GOT3 (cell line): ENCODE results near the gene SOS1.
"Not testable (repeated sequence)": the region's sequence is repeated elsewhere in the genome, so short reads cannot be mapped to it uniquely, and the experiment has no call there.

ENCODE experiments used
- DNase-seq: peaks from one replicate; lab custom pipeline; 2025; ENCODE audit warnings: mixed read lengths; lab: John Stamatoyannopoulos, UW

The SOS1 gene

DNA sequence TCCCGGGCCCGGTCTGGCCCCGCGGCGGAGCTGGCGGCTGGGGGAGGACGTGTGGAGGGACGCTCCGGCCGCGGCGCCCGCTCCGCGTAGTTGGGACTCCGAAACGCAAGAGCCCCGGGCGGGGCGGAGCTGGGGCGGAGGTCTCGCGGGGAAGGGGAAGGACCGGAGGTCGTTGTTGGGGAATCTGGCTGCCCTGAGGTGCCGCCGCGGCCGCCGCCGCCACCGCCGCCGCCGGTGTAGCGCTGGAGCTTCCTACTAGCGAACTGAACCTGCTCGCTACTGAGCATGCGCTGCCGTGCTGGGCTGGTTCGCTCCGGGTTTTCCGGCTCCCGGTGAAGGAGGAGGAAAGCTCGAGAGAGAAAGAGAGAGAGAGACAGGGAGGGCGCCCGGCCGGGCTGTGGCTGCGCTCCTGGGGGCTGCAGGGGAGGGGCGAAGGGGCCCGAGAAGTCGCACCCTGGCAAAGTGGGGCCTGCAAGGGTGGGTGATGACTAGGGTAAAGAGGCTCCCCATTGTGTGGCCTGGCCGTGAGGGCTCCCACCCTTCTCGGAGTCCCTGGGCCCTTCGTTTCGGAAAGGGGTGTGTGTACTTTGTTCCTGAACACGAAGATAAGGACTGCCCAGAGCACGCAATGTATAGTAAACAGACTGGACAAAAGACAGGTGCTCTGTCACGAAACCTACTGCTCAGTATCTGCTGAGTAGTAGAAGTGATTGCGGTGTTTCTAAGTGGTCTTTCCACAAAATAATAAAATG, at the start of gene SOS1:
Gene SOS1, minus strand, starts transcription at position 281 of the 752 bp plus-strand sequence. CDS start 629 bp downstream, outside the sequence.
- DNase-seq = peak; percentile 79

- no peak for DNase-seq
Measured at GRCh38 chr2:39164089-39164488, 43.2 kb upstream of the SOS1 start.

GRCh38 chr2:39160982-39161381, 40.1 kb upstream of the SOS1 start:
- DNase-seq = no peak

DNA sequence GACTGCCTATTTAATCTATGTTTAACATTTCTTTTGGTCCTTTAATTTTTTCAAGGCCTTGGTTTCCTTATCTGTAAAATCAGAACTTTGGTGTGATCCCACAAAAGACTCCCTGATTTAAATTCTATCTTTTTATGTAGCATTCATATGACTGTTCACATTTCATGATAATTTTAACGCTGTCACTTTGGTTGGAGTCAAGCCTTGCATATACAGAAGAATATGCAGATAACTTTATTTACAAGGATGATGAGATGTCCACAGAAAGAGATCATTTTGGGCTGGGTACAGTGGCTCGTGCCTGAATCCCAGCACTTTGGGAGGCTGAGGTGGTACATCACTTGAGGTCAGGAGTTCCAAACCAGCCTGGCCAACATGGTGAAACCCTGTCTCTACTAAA, 38.4 kb upstream of the SOS1 start:
- DNase-seq = no peak

- DNase-seq = no peak
Measured at GRCh38 chr2:39158351-39158750, 37.5 kb upstream of the SOS1 start.

DNA sequence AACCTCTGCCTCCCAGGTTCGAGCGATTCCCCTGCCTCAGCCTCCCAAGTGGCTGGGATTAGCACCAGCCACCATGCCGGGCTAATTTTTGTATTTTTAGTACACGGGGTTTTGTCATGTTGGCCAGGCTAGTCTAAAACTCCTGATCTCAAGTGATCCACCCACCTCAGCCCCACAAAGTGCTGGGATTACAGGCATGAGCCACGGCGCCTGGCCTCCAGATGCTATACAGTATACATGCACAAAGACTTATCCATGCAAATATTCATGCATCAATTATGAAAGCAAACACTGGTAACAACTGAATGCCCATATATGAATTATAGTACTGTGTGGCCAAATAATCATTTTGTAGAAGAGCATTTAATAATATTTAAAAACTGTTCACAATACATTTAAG, 36.0 kb upstream of the SOS1 start:
- no peak for DNase-seq

DNA sequence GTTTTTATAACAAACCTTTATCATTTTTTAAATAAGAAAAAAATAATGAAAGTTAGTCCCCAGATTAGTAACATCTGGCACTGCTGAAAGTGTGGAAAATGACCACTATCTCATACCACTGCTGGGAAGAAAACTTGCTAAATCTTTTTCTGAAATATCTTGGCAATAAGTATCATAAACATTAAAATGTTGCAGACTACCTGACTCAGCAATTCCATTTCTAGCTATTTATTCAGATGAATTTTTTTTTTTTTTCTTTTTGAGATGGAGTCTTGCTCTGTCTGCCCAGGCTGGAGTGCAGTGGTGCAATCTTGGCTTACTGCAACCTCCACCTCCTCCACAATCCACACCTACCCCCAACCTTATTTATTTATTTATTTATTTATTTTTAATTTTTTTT, 35.3 kb upstream of the SOS1 start:
- no peak for DNase-seq

DNA sequence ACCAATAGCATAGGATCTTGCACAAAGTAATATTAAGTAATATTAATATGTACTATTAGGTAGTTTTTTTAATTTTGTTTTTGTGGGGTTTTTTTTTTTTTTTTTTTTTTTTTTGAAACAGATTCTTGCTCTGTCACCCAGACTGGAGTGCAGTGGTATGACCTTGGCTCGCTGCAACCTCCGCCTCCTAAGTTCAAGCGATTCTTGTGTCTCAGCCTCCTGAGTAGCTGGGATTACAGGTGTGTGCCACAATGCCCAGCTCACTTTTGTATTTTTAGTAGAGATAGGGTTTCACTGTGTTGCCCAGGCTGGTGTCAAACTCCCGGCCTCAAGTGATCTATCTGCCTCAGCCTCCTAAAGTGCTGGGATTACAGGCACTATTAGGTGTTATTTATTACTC, 34.7 kb upstream of the SOS1 start:
- DNase-seq = not testable (repeated sequence)

GRCh38 chr2:39154944-39155343, 34.1 kb upstream of the SOS1 start:
- DNase-seq = no peak

- no peak for DNase-seq
Measured at GRCh38 chr2:39153312-39153711, 32.5 kb upstream of the SOS1 start.

- no peak for DNase-seq
Measured at GRCh38 chr2:39152504-39152903, 31.7 kb upstream of the SOS1 start.

- DNase-seq = no peak
Measured at GRCh38 chr2:39150890-39151497, 30.1 kb upstream of the SOS1 start.

DNA sequence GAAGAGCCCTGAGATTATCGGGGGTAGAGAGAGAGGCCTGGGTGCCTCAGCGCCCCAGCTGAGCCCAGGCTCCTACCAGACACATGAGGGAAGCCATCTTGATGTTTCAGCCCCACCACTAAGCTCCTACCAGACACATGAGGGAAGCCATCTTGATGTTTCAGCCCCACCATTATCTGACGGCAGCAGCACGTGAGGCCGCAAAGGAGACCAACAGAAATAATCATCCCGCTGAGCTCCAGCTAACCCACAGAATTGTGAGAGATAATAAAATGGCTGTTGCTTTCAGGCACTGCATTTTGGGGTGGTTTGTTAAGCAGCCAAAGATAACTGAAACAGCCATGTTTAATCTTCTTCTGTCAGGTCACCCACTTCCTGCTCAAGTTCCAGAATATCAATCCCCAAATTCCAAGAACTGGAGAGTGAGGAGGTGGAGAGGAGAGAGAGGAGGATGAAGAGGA, 29.3 kb upstream of the SOS1 start:
- no peak for DNase-seq

GRCh38 chr2:39146630-39147029, 25.8 kb upstream of the SOS1 start:
- no peak for DNase-seq

DNA sequence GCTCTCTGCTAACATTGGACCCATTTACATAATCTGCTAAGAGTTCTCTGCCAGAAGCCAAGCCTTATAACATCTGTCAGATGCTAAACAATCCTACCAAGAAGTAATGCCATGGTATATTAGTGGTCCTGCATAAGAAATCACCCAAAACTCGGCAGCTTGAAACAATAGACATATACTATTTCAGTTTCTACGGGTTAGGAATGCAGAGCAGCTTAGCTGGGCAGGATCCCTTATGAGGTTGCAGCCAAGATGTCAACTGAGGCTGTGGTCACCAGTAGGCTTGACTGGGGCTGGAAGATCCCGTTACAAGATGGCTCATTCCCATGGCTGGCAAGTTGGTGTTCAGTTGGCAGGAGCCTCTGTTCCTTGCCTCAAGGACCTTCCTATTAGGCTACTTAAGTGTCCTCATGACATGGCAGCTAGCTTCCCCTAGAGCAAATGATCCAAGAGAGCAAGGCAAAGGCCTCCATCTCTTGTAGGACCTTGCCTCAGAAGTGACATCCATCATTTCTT, 25.1 kb upstream of the SOS1 start:
- no peak for DNase-seq

- no peak for DNase-seq
Measured at GRCh38 chr2:39144416-39144815, 23.6 kb upstream of the SOS1 start.

GRCh38 chr2:39142904-39143605, 22.2 kb upstream of the SOS1 start:
- DNase-seq = no peak

DNA sequence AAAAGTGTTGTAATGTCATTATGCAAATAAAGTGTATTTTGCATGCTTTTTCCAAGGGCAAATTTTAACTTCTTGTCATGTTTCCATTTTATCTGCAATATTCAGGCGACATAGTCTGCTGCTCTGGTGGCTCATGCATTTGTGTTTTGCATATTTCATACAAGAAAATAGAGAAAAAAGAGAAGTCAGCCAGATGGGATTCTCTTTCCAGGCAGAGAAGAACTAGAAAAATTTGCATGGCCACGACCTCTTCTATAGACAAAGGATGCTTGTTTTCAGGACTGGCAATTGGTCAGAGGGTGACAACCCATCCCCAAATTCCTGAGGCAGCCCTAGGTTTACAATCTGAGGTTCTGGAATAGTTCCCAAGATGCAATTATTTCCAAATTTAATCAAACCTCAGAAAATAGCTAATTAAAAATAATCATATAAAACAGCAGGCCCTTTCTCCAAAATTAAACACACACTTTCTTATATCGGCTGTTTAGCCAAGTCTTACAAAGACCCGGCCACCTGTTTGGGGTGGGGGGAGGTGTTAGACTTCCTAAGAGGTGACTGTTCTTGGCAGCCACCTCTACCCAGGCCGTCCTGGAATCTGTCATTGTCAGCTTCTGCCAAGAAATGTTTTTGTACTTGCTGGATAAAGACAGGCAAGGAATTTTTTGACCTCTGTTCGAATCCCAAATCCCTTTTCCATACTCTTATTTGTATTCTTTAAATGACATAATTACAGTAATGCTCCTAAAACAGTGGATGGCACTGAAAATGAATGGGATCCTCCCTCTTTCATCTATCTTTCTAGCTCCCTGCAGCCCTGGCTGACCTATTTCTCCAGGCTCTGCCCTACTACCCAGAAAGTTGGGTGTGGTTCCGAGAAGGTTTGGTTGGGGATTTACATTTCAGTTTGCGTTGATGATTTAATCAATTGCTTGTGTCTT, 20.8 kb upstream of the SOS1 start:
- no peak for DNase-seq

DNA sequence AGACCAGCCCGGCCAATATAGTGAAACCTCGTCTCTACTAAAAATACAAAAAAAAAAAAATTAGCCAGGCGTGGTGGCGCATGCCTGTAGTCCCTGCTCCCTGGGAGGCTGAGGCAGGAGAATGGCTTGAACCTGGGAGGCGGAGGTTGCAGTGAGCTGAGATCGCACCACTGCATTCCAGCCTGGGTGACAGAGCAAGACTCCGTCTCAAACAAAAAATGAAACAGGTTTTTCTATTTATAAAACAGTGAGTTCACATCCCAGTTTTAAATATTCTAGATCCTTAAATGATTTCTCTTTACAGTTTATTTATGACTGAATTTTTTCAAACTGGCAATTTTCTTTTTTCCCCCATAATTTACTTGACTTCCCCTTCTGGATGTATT, 20.1 kb upstream of the SOS1 start:
- not testable (repeated sequence) for DNase-seq

- no peak for DNase-seq
Measured at GRCh38 chr2:39140322-39140847, 19.5 kb upstream of the SOS1 start.

DNA sequence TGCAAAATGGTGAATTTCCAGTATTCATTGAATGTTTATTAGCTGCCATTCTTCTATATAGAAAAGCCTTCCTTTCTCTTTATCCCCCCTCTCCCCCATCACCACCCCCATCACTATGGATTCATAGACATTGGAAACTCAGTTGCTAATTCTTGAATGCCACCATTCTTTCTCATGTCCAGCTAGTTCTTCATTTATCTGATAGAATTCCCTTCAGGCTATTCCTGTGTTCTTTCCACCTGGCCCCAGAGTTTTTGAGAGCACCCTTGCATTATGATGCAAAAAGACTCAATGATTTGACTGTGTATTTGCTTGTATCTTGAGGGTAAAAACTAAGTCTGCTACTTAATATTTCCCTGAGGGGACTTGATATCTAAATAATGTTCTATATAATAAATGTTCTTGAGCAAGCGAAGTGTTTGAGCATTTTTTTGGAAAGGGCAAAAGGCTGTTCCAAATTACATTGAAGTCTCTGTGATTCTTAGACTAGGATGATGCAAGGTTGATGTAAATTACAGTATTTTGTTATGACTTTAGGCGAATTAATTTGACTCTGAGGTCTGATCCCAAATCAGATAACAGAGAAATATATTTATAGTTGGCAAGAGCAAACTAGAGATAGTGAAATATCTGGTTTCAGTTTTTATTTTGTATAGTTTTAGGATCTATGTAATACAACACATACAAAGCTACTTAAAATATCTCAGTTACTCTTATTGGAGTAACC, 18.8 kb upstream of the SOS1 start:
- no peak for DNase-seq
